ENCODE measurements around the gene CALR3. TPM values are rescaled to one million over a fixed set of nuclear protein-coding genes. Genes with fewer than 3 reads are reported as not detected.

Gene CALR3
- total and polyA plus RNA-seq, 2 of the 8 experiments (the other 6 are each of a cell fraction or from before 2014, with no cell fraction given) = 0.11 to 0.32 TPM

DNA sequence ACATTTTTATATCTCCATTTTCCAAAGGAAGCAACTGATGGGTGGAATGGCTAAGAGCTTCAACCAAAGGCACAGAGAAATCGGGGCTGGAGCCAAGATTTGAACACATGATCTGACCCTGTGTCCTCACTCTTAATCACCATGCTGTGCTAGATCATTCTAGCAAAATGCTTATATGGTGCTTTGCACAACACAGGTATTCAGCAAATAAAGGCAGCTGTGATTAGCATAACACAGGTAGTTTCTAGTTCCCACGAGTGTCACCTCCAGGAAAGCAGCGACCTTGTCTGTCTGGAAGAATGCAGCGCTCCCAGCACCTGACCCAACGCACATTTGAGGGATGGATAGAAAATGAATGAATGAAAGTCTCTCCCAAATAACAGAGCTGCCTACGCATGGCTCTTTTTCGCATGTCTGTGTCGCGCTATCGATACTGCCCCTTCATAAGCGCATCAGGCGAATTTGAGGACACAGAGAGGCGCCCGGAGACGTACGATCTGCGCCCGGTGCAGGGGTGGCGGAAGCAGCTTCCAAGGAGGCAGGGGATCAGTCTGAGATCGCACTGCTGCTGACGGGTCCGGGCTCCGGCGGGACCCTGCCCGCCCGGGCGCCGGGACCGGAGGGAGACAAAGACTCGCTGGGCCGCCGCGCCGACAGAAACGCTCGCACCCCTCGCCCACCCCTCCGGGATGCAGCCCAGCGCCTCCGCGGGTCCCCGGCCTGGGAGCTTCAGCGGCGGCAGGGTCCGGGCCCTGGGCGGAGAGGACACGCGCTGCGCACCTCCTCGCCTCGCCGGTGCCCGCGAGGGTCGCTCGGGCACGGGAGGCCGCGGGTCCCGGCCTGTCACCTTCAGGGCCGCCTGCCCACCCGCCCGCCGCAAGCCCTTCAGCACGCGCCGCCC, 24.8 kb downstream of the CALR3 start:
- no peak for FAIRE-seq
- POLR2A ChIA-PET (ENCODE audit: partially characterized antibody) = interaction anchor here (0.6 to 2.4 kb wide), 8 partner anchors 9 to 46 kb away, joined by 3 to 7 read pairs (median 5); no protein-coding TSS in a partner anchor
- WGBS, 2 experiments (ENCODE audit: extremely low coverage in 1 of 2, insufficient coverage in 1 of 2, insufficient read length in 1 of 2, insufficient replicate concordance in 2 of 2, low coverage in 1 of 2, low lambda C conversion rate in 2 of 2, missing lambda C conversion rate in 1 of 2) = 4% methylated on average over 33 of the region's 67 CpGs; no CpG with 5 or more reads in 1 of the 2 experiments
- TF ChIP-seq SRF (IDR thresholded peaks at IDR 0.05; ENCODE audit: low read depth, low read length) = no peak
- TF ChIP-seq CBX5 (IDR thresholded peaks at IDR 0.05; ENCODE audit: low read depth, low read length) = no peak
- no peak for TF ChIP-seq ATF2 (IDR thresholded peaks at IDR 0.05; ENCODE audit: low read length)
- no peak for TF ChIP-seq ZNF274 (IDR thresholded peaks at IDR 0.05; ENCODE audit: borderline replicate concordance, extremely low read depth, low read length)
- TF ChIP-seq SP2 (IDR thresholded peaks at IDR 0.05; ENCODE audit: low read length) = no peak
- no peak for TF ChIP-seq EZH2 (IDR thresholded peaks at IDR 0.05; ENCODE audit: low read depth, low read length, severe bottlenecking)
- no peak for TF ChIP-seq RBBP5 (IDR thresholded peaks at IDR 0.05; ENCODE audit: borderline replicate concordance, low read depth, low read length)
- TF ChIP-seq JUND (IDR thresholded peaks at IDR 0.05; ENCODE audit: low read length) = no peak

More for the DNA sequence above, 24.8 kb downstream of the CALR3 start:
- Histone ChIP-seq H2BK5ac (ENCODE audit: low read depth, low read length) (no peak overlapping the region), H3K4me1 (replicated peaks in 1 of 4; ENCODE audit: control insufficient read depth in 3 of 4, insufficient read depth in 4 of 4, low read length in 3 of 4) (peaks cover 0 to 6% (median 0%) of the 10 kb centered on the region in 4 experiments; a peak in 4 of 7 replicates), H2AK5ac (ENCODE audit: low read depth, low read length) (no peak overlapping the region), H3K27ac (ENCODE audit: low read depth, low read length) (no peak overlapping the region), H4K20me1 (replicated peaks in 1 of 2; ENCODE audit: control insufficient read depth in 1 of 2, insufficient read depth in 2 of 2, low read length in 2 of 2) (peaks cover 5 to 16% of the 10 kb centered on the region in 2 experiments), H3K4ac (replicated peaks; ENCODE audit: insufficient read length, low read depth, low read length) (peak overlapping the region; percentile 19), H2BK120ac (replicated peaks; ENCODE audit: low read depth, low read length) (no peak overlapping the region), H3K9me3 (ENCODE audit: insufficient read depth in 2 of 2, low read depth in 1 of 2, low read length in 1 of 2) (peaks cover 0 to 5% of the 10 kb centered on the region in 2 experiments; a peak in 1 of 4 replicates), H2BK15ac (ENCODE audit: low read length) (no peak overlapping the region), H3K9ac (replicated peaks in 1 of 4; ENCODE audit: extremely low read depth in 1 of 4, low read depth in 3 of 4, low read length in 3 of 4) (peak overlapping the region; percentile 70 to 96 (median 76)), H3K23ac (ENCODE audit: insufficient read length) (no peak overlapping the region), H4K5ac (ENCODE audit: insufficient read length, low read depth, low read length) (no peak overlapping the region), H2BK20ac (ENCODE audit: low read length) (no peak overlapping the region), H3K18ac (ENCODE audit: extremely low read depth, low read length) (no peak overlapping the region), H3K79me1 (ENCODE audit: low read depth, low read length) (peaks cover 16% of the 10 kb centered on the region), H3K14ac (ENCODE audit: insufficient read length) (no peak overlapping the region), H2BK12ac (ENCODE audit: low read depth, low read length) (no peak overlapping the region), H4K91ac (replicated peaks; ENCODE audit: insufficient read length, low read length) (no peak overlapping the region), H3K4me3 (ENCODE audit: extremely low read depth in 1 of 4, insufficient read depth in 2 of 4, low read depth in 3 of 4, low read length in 4 of 4) (peak overlapping the region; percentile 60 to 96 (median 94)), H3K56ac (replicated peaks; ENCODE audit: insufficient read length, low read depth, low read length) (no peak overlapping the region), H4K8ac (ENCODE audit: extremely low read depth, insufficient read depth, low read length) (peak overlapping the region; percentile 81; the same call in 1 of the 2 replicates), H3K4me2 (ENCODE audit: insufficient read depth in 1 of 2, low read depth in 2 of 2, low read length in 2 of 2) (peak overlapping the region; percentile 86), H3K79me2 (ENCODE audit: control insufficient read depth in 1 of 2, insufficient read depth in 2 of 2, low read length in 2 of 2) (peaks cover 12 to 49% of the 10 kb centered on the region in 2 experiments), H2AFZ (ENCODE audit: low read length) (0 out of 2 replicates have a peak overlapping the region, but pooled peaks have one; percentile 3), H3K23me2 (ENCODE audit: low read depth, low read length) (peaks cover 8% of the 10 kb centered on the region; the same call in 1 of the 2 replicates), H3K27me3 (replicated peaks in 1 of 4; ENCODE audit: control insufficient read depth in 3 of 4, extremely low read depth in 1 of 4, insufficient read depth in 3 of 4, low read length in 3 of 4) (no peaks in the 10 kb centered on the region), H3K36me3 (ENCODE audit: control insufficient read depth in 2 of 4, insufficient read depth in 4 of 4, low read length in 3 of 4) (no peaks in the 10 kb centered on the region)
- CTCF ChIA-PET (ENCODE audit: partially characterized antibody) = interaction anchor here (0.8 to 2.9 kb wide), 4 partner anchors 24 to 41 kb away, joined by 3 to 8 read pairs (median 4); partner anchors contain the start of genes C19orf44 and CALR3
- DNase-seq (ENCODE audit: low read depth in 1 of 2, low spot score in 2 of 2) = peak in 1 of 2 experiments; percentile 62

Measured in H1 (cell line).